Trophoblast cell (in vitro differentiated cells and primary cell): ENCODE data around the gene XXYLT1.

Source experiments
- DNase-seq, 2 donors: peaks; one replicate each; pipeline ENCODE4 v3.0.0-alpha.2; 2016
- H2AFZ ChIP-seq: 2 replicates; pipeline ENCODE4 v1.6.1; 2013; ENCODE audit warnings: low read length, moderate library complexity, mild to moderate bottlenecking; ENCODE audit not compliant: insufficient read depth, poor library complexity
- H2AK5ac ChIP-seq: 2 replicates; pipeline ENCODE4 v1.6.1; 2013; ENCODE audit warnings: mild to moderate bottlenecking, low read length
- H2BK120ac ChIP-seq: 2 replicates; pipeline ENCODE4 v1.6.1; 2013; ENCODE audit warnings: low read length, mild to moderate bottlenecking, moderate library complexity; ENCODE audit not compliant: insufficient read depth, poor library complexity
- H2BK12ac ChIP-seq: 2 replicates; pipeline ENCODE4 v1.6.1; 2013; ENCODE audit warnings: mild to moderate bottlenecking, low read length, moderate library complexity
- H2BK5ac ChIP-seq: 2 replicates; pipeline ENCODE4 v1.6.1; 2013; ENCODE audit warnings: low read length, low read depth, moderate library complexity, mild to moderate bottlenecking; ENCODE audit not compliant: poor library complexity
- H3K14ac ChIP-seq: 2 replicates; pipeline ENCODE4 v1.6.1; 2013; ENCODE audit warnings: mild to moderate bottlenecking, low read length
- H3K18ac ChIP-seq: 2 replicates; pipeline ENCODE4 v1.6.1; 2013; ENCODE audit warnings: mild to moderate bottlenecking, low read length
- H3K23ac ChIP-seq: 2 replicates; pipeline ENCODE4 v1.6.1; 2013; ENCODE audit warnings: low read length
- H3K27ac ChIP-seq: 2 replicates; pipeline ENCODE4 v1.5.1; 2013; ENCODE audit warnings: low read depth, mild to moderate bottlenecking, inconsistent platforms, low read length, moderate library complexity
- H3K27me3 ChIP-seq: 2 replicates; pipeline ENCODE4 v1.6.1; 2013; ENCODE audit warnings: inconsistent platforms, mild to moderate bottlenecking, low read length, moderate library complexity; ENCODE audit not compliant: insufficient read depth
- H3K36me3 ChIP-seq, 2 experiments: 1 replicate in 1 of 2; 2 replicates in 1 of 2; pipeline ENCODE4 v1.6.1; 2013; ENCODE audit warnings: low read length in 2 of 2, mild to moderate bottlenecking in 2 of 2, moderate library complexity in 1 of 2; ENCODE audit not compliant: insufficient read depth in 2 of 2, control insufficient read depth in 1 of 2
- H3K4ac ChIP-seq: 2 replicates; pipeline ENCODE4 v1.6.1; 2013; ENCODE audit warnings: low read depth, mild to moderate bottlenecking, low read length, moderate library complexity
- H3K4me1 ChIP-seq, 2 experiments: 1 replicate in 1 of 2; 2 replicates in 1 of 2; pipeline ENCODE4 v1.6.1; 2013; ENCODE audit warnings: low read length in 2 of 2, mild to moderate bottlenecking in 2 of 2, moderate library complexity in 1 of 2; ENCODE audit not compliant: insufficient read depth in 2 of 2, control insufficient read depth in 1 of 2
- H3K4me2 ChIP-seq: 2 replicates; pipeline ENCODE4 v1.6.1; 2013; ENCODE audit warnings: inconsistent platforms, mild to moderate bottlenecking, low read length, moderate library complexity
- H3K4me3 ChIP-seq: 2 replicates; pipeline ENCODE4 v1.5.1; 2013; ENCODE audit warnings: mild to moderate bottlenecking, low read depth, low read length, inconsistent platforms
- H3K79me1 ChIP-seq: one replicate; pipeline ENCODE4 v1.6.1; 2013; ENCODE audit warnings: low read length
- H3K79me2 ChIP-seq: 2 replicates; pipeline ENCODE4 v1.6.1; 2013; ENCODE audit warnings: low read length, mild to moderate bottlenecking; ENCODE audit not compliant: control insufficient read depth, insufficient read depth, poor library complexity
- H3K9ac ChIP-seq: 2 replicates; pipeline ENCODE4 v1.6.1; 2013; ENCODE audit warnings: mild to moderate bottlenecking, low read length
- H3K9me3 ChIP-seq: 2 replicates; pipeline ENCODE4 v1.6.1; 2013; ENCODE audit warnings: low read depth, mild to moderate bottlenecking, control low read depth, inconsistent platforms, low read length; ENCODE audit not compliant: insufficient read depth
- H4K12ac ChIP-seq: 2 replicates; pipeline ENCODE4 v1.6.1; 2013; ENCODE audit warnings: low read depth, mild to moderate bottlenecking, low read length, moderate library complexity
- H4K8ac ChIP-seq: 2 replicates; pipeline ENCODE4 v1.6.1; 2013; ENCODE audit warnings: low read depth, mild to moderate bottlenecking, low read length, moderate library complexity
- H4K91ac ChIP-seq: one replicate; pipeline ENCODE4 v1.6.1; 2013; ENCODE audit warnings: low read depth, mild to moderate bottlenecking, low read length, moderate library complexity
- WGBS: extraction: QIAGEN DNeasy Blood & Tissue Kit; methylation state at CpG from one replicate; pipeline ENCODE4 v1.1.7; 2013; ENCODE audit warnings: missing lambda C conversion rate; ENCODE audit not compliant: insufficient read length, insufficient coverage; ENCODE audit errors: extremely low coverage; 5-methylcytosine and 5-hydroxymethylcytosine counted together

XXYLT1 gene

GRCh38 chr3:195031574-195032003 lies 239.4 kb downstream of the XXYLT1 start:
- Histone ChIP-seq H3K14ac (peak overlapping the region; percentile 25), H4K12ac (no peak overlapping the region), H3K23ac (no peak overlapping the region), H3K9ac (peak overlapping the region; percentile 10), H4K8ac (peak overlapping the region; percentile 10), H3K36me3 (no peaks in the 10 kb centered on the region), H3K27ac (peak overlapping the region; percentile 63), H2BK120ac (peak overlapping the region; percentile 40), H4K91ac (peak overlapping the region; percentile 8), H3K9me3 (peaks cover 2% of the 10 kb centered on the region), H3K79me1 (peaks cover 10% of the 10 kb centered on the region), H3K4me1 (peaks cover 30% of the 10 kb centered on the region in 2 experiments), H2BK5ac (peak overlapping the region; percentile 58), H3K27me3 (no peaks in the 10 kb centered on the region), H2AK5ac (peak overlapping the region; percentile 33), H3K4ac (no peak overlapping the region), H3K4me2 (no peak overlapping the region), H2AFZ (no peak overlapping the region), H3K79me2 (no peaks in the 10 kb centered on the region), H2BK12ac (peak overlapping the region; percentile 30), H3K18ac (peak overlapping the region; percentile 3), H3K4me3 (no peak overlapping the region)
- DNase-seq: peak; percentile 62 to 77
- WGBS: no CpG with 5 or more reads among the region's 5 CpGs

DNA sequence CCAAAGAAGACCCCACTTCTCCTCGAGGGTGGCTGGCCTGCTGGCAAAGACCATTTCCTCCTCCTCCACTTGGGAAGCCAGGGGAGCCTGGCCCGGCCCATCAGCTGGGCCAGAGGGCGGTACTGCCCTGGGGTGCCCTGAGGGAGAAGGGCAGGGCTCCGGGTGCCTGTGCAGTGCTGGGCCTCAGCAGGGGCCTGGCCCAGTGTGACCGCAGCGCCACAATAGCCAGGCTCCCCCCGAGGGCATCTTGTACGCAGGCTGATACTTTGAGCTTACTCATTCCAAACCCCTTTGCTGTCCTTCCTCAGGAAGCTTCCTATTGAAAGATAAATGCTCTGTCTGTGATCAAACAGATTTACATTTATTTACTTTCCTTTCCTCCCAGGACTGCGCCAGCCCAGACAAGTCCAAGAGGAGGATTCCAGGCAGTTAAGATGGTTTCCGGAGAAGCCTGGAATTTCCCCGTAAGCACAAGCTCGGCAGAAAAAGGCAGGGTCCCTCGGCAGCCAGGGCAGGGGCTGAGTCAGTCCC lies 240.1 kb downstream of the XXYLT1 start:
- no peaks in the 10 kb centered on the region for H3K36me3 ChIP-seq
- no peak overlapping the region for H3K23ac ChIP-seq
- peak overlapping the region; percentile 41 for H3K14ac ChIP-seq
- no peak overlapping the region for H2AFZ ChIP-seq
- H3K27me3 ChIP-seq: no peaks in the 10 kb centered on the region
- no peaks in the 10 kb centered on the region for H3K79me2 ChIP-seq
- peak overlapping the region; percentile 64 for H4K8ac ChIP-seq
- H2BK5ac ChIP-seq: peak overlapping the region; percentile 58
- H3K4me1 ChIP-seq: peaks cover 30% of the 10 kb centered on the region in 2 experiments
- peak overlapping the region; percentile 47 for H3K18ac ChIP-seq
- peaks cover 2% of the 10 kb centered on the region for H3K9me3 ChIP-seq
- H3K4me2 ChIP-seq: peak overlapping the region; percentile 5
- peak overlapping the region; percentile 81 for H2BK12ac ChIP-seq
- no peak overlapping the region for H3K4me3 ChIP-seq
- peak overlapping the region; percentile 58 for H4K91ac ChIP-seq
- no peak overlapping the region for H2AK5ac ChIP-seq
- H3K79me1 ChIP-seq: peaks cover 10% of the 10 kb centered on the region
- peak overlapping the region; percentile 63 for H3K27ac ChIP-seq
- WGBS: no CpG with 5 or more reads among the region's 13 CpGs
- H4K12ac ChIP-seq: no peak overlapping the region
- H3K9ac ChIP-seq: no peak overlapping the region
- H2BK120ac ChIP-seq: peak overlapping the region; percentile 77
- H3K4ac ChIP-seq: no peak overlapping the region
- peak; percentile 94 to 96 for DNase-seq

- Histone ChIP-seq H3K23ac (no peak overlapping the region), H3K18ac (no peak overlapping the region), H3K79me2 (no peaks in the 10 kb centered on the region)
These were observed 241.9 kb downstream of the XXYLT1 start for GRCh38 chr3:195028877-195029606.

GRCh38 chr3:195025884-195026200 lies 245.1 kb downstream of the XXYLT1 start:
- H4K91ac ChIP-seq: no peak overlapping the region
- H3K36me3 ChIP-seq: no peaks in the 10 kb centered on the region
- H3K4ac ChIP-seq: no peak overlapping the region
- no peak overlapping the region for H2BK120ac ChIP-seq
- H3K27ac ChIP-seq: no peak overlapping the region
- H3K79me2 ChIP-seq: no peaks in the 10 kb centered on the region
- no peak overlapping the region for H3K9ac ChIP-seq
- H3K14ac ChIP-seq: no peak overlapping the region
- no peak for DNase-seq
- no peaks in the 10 kb centered on the region for H3K27me3 ChIP-seq
- H3K4me2 ChIP-seq: no peak overlapping the region
- H3K4me3 ChIP-seq: no peak overlapping the region
- no peak overlapping the region for H2AK5ac ChIP-seq
- H3K9me3 ChIP-seq: peaks cover 4% of the 10 kb centered on the region
- no peak overlapping the region for H4K8ac ChIP-seq
- H4K12ac ChIP-seq: no peak overlapping the region
- peaks cover 5 to 7% of the 10 kb centered on the region in 2 experiments for H3K4me1 ChIP-seq
- peaks cover 4% of the 10 kb centered on the region for H3K79me1 ChIP-seq
- H2BK5ac ChIP-seq: no peak overlapping the region
- H2BK12ac ChIP-seq: no peak overlapping the region
- H2AFZ ChIP-seq: no peak overlapping the region
- no CpG with 5 or more reads among the region's 4 CpGs for WGBS
- no peak overlapping the region for H3K18ac ChIP-seq
- H3K23ac ChIP-seq: no peak overlapping the region

More at GRCh38 chr3:195028877-195029606, 241.9 kb downstream of the XXYLT1 start:
- H4K12ac ChIP-seq: no peak overlapping the region
- no peak overlapping the region for H2BK12ac ChIP-seq
- no peak overlapping the region for H2AK5ac ChIP-seq
- no CpG with 5 or more reads among the region's 8 CpGs for WGBS
- H2BK5ac ChIP-seq: no peak overlapping the region
- H4K8ac ChIP-seq: no peak overlapping the region
- no peak for DNase-seq
- H3K4me3 ChIP-seq: no peak overlapping the region
- H3K27me3 ChIP-seq: no peaks in the 10 kb centered on the region
- no peak overlapping the region for H2BK120ac ChIP-seq
- H3K9ac ChIP-seq: no peak overlapping the region
- no peaks in the 10 kb centered on the region for H3K36me3 ChIP-seq
- H3K27ac ChIP-seq: no peak overlapping the region
- peaks cover 2% of the 10 kb centered on the region for H3K9me3 ChIP-seq
- H3K4ac ChIP-seq: no peak overlapping the region
- H3K4me2 ChIP-seq: no peak overlapping the region
- H4K91ac ChIP-seq: no peak overlapping the region
- H3K14ac ChIP-seq: no peak overlapping the region
- H2AFZ ChIP-seq: no peak overlapping the region
- peaks cover 10% of the 10 kb centered on the region for H3K79me1 ChIP-seq
- peaks cover 30% of the 10 kb centered on the region in 2 experiments for H3K4me1 ChIP-seq
